ENCODE measurements around the gene NCKAP5. TPM values are rescaled to one million over a fixed set of nuclear protein-coding genes. Genes with fewer than 3 reads are reported as not detected.

Gene NCKAP5
- total RNA-seq, 2 donors from 2014 or later, result not detected

- DNase-seq (no peak), ATAC-seq (replicated peaks in 1 of 2) (no peak)
- Mint-ChIP-seq H3K4me1 (ENCODE audit: low read depth) (no peaks in the 10 kb centered on the region), H3K27me3 (ENCODE audit: low read depth) (no peaks in the 10 kb centered on the region), H3K36me3 (ENCODE audit: insufficient read depth in 2 of 2) (peaks cover 0 to 1% of the 10 kb centered on the region in 2 donors), H3K9me3 (peaks cover 4 to 15% of the 10 kb centered on the region in 2 donors), H3K4me3 (no peak overlapping the region), H3K27ac (no peak overlapping the region)
These were observed 563.6 kb downstream of the NCKAP5 start for GRCh38 chr2:133004623-133005022.

- peaks cover 5 to 14% of the 10 kb centered on the region in 2 donors for H3K9me3 Mint-ChIP-seq
- peaks cover 0 to 1% of the 10 kb centered on the region in 2 donors for H3K36me3 Mint-ChIP-seq (ENCODE audit: insufficient read depth in 2 of 2)
- H3K4me3 Mint-ChIP-seq, result no peak overlapping the region
- ATAC-seq (replicated peaks in 1 of 2) (no peak), DNase-seq (no peak)
- H3K27ac Mint-ChIP-seq, result no peak overlapping the region
- no peaks in the 10 kb centered on the region for H3K27me3 Mint-ChIP-seq (ENCODE audit: low read depth)
- H3K4me1 Mint-ChIP-seq (ENCODE audit: low read depth), result no peaks in the 10 kb centered on the region
These were observed 568.8 kb downstream of the NCKAP5 start for GRCh38 chr2:132999421-132999820.

- DNase-seq (no peak), ATAC-seq (replicated peaks in 1 of 2) (no peak)
- H3K27me3 Mint-ChIP-seq (ENCODE audit: low read depth), result no peaks in the 10 kb centered on the region
- no peak overlapping the region for H3K27ac Mint-ChIP-seq
- H3K4me1 Mint-ChIP-seq (ENCODE audit: low read depth), result no peaks in the 10 kb centered on the region
- peaks cover 4 to 12% of the 10 kb centered on the region in 2 donors for H3K9me3 Mint-ChIP-seq
- H3K36me3 Mint-ChIP-seq (ENCODE audit: insufficient read depth in 2 of 2), result no peaks in the 10 kb centered on the region
- no peak overlapping the region for H3K4me3 Mint-ChIP-seq
These were observed 570.0 kb downstream of the NCKAP5 start for GRCh38 chr2:132998221-132998620.

- H3K4me3 Mint-ChIP-seq, result no peak overlapping the region
- H3K9me3 Mint-ChIP-seq, result peaks cover 2 to 10% of the 10 kb centered on the region in 2 donors
- no peaks in the 10 kb centered on the region for H3K27me3 Mint-ChIP-seq (ENCODE audit: low read depth)
- no peaks in the 10 kb centered on the region for H3K4me1 Mint-ChIP-seq (ENCODE audit: low read depth)
- no peak overlapping the region for H3K27ac Mint-ChIP-seq
- ATAC-seq (replicated peaks in 1 of 2), result no peak
- H3K36me3 Mint-ChIP-seq (ENCODE audit: insufficient read depth in 2 of 2), result no peaks in the 10 kb centered on the region
- DNase-seq, result no peak
These were observed 576.7 kb downstream of the NCKAP5 start for GRCh38 chr2:132991471-132992045.

GRCh38 chr2:132984731-132985130 is 583.5 kb downstream of the NCKAP5 start:
- Mint-ChIP-seq H3K4me1 (ENCODE audit: low read depth) (no peaks in the 10 kb centered on the region), H3K9me3 (peaks cover 2% of the 10 kb centered on the region in 2 donors), H3K4me3 (no peak overlapping the region), H3K27me3 (ENCODE audit: low read depth) (no peaks in the 10 kb centered on the region), H3K27ac (no peak overlapping the region), H3K36me3 (ENCODE audit: insufficient read depth in 2 of 2) (no peaks in the 10 kb centered on the region)
- no peak for ATAC-seq (replicated peaks in 1 of 2)
- DNase-seq, result no peak

GRCh38 chr2:132980304-132980703 is 588.0 kb downstream of the NCKAP5 start:
- ATAC-seq (replicated peaks in 1 of 2) (no peak), DNase-seq (no peak)
- Mint-ChIP-seq H3K9me3 (peaks cover 0 to 5% of the 10 kb centered on the region in 2 donors), H3K27me3 (ENCODE audit: low read depth) (no peaks in the 10 kb centered on the region), H3K36me3 (ENCODE audit: insufficient read depth in 2 of 2) (no peaks in the 10 kb centered on the region), H3K27ac (no peak overlapping the region), H3K4me1 (ENCODE audit: low read depth) (no peaks in the 10 kb centered on the region), H3K4me3 (no peak overlapping the region)

GRCh38 chr2:132979339-132980093 is 588.7 kb downstream of the NCKAP5 start:
- Mint-ChIP-seq H3K4me3 (no peak overlapping the region), H3K27ac (no peak overlapping the region)

GRCh38 chr2:132978840-132979239 is 589.4 kb downstream of the NCKAP5 start:
- Mint-ChIP-seq H3K36me3 (ENCODE audit: insufficient read depth in 2 of 2) (no peaks in the 10 kb centered on the region), H3K9me3 (peaks cover 0 to 5% of the 10 kb centered on the region in 2 donors), H3K4me3 (no peak overlapping the region), H3K27me3 (ENCODE audit: low read depth) (no peaks in the 10 kb centered on the region), H3K4me1 (ENCODE audit: low read depth) (no peaks in the 10 kb centered on the region), H3K27ac (no peak overlapping the region)
- DNase-seq (no peak), ATAC-seq (replicated peaks in 1 of 2) (no peak)

More at GRCh38 chr2:132979339-132980093, 588.7 kb downstream of the NCKAP5 start:
- ATAC-seq (replicated peaks in 1 of 2) (peak in 1 of 2 donors; percentile 51), DNase-seq (no peak)
- Mint-ChIP-seq H3K4me1 (ENCODE audit: low read depth) (no peaks in the 10 kb centered on the region), H3K27me3 (ENCODE audit: low read depth) (no peaks in the 10 kb centered on the region), H3K36me3 (ENCODE audit: insufficient read depth in 2 of 2) (no peaks in the 10 kb centered on the region), H3K9me3 (peaks cover 0 to 6% of the 10 kb centered on the region in 2 donors)

GRCh38 chr2:132977812-132978529 is 590.3 kb downstream of the NCKAP5 start:
- Mint-ChIP-seq H3K9me3 (peaks cover 0 to 5% of the 10 kb centered on the region in 2 donors), H3K27me3 (ENCODE audit: low read depth) (no peaks in the 10 kb centered on the region), H3K4me3 (no peak overlapping the region), H3K36me3 (ENCODE audit: insufficient read depth in 2 of 2) (no peaks in the 10 kb centered on the region), H3K27ac (no peak overlapping the region), H3K4me1 (ENCODE audit: low read depth) (no peaks in the 10 kb centered on the region)
- ATAC-seq (replicated peaks in 1 of 2) (no peak), DNase-seq (no peak)

GRCh38 chr2:132975193-132976105 is 592.8 kb downstream of the NCKAP5 start:
- ATAC-seq (replicated peaks in 1 of 2) (no peak), DNase-seq (no peak)
- H3K9me3 Mint-ChIP-seq, result peaks cover 0 to 7% of the 10 kb centered on the region in 2 donors
- no peaks in the 10 kb centered on the region for H3K27me3 Mint-ChIP-seq (ENCODE audit: low read depth)
- H3K27ac Mint-ChIP-seq, result no peak overlapping the region
- H3K4me1 Mint-ChIP-seq (ENCODE audit: low read depth), result no peaks in the 10 kb centered on the region
- no peak overlapping the region for H3K4me3 Mint-ChIP-seq
- H3K36me3 Mint-ChIP-seq (ENCODE audit: insufficient read depth in 2 of 2), result no peaks in the 10 kb centered on the region

- no peaks in the 10 kb centered on the region for H3K36me3 Mint-ChIP-seq (ENCODE audit: insufficient read depth in 2 of 2)
- no peaks in the 10 kb centered on the region for H3K4me1 Mint-ChIP-seq (ENCODE audit: low read depth)
- H3K4me3 Mint-ChIP-seq, result no peak overlapping the region
- H3K27ac Mint-ChIP-seq, result no peak overlapping the region
- ATAC-seq (replicated peaks in 1 of 2), result no peak
- no peak for DNase-seq
- H3K9me3 Mint-ChIP-seq, result peaks cover 2 to 7% of the 10 kb centered on the region in 2 donors
- no peaks in the 10 kb centered on the region for H3K27me3 Mint-ChIP-seq (ENCODE audit: low read depth)
These were observed 593.7 kb downstream of the NCKAP5 start for GRCh38 chr2:132974467-132975095.

- Mint-ChIP-seq H3K4me3 (no peak overlapping the region), H3K4me1 (ENCODE audit: low read depth) (no peaks in the 10 kb centered on the region), H3K9me3 (peaks cover 8 to 11% of the 10 kb centered on the region in 2 donors), H3K27me3 (ENCODE audit: low read depth) (no peaks in the 10 kb centered on the region), H3K36me3 (ENCODE audit: insufficient read depth in 2 of 2) (peaks cover 0 to 1% of the 10 kb centered on the region in 2 donors), H3K27ac (no peak overlapping the region)
- no peak for ATAC-seq (replicated peaks in 1 of 2)
- DNase-seq, result no peak
These were observed 596.8 kb downstream of the NCKAP5 start for GRCh38 chr2:132971310-132972061.

Data from activated T-cell treated with anti-CD3 and anti-CD28 coated beads, Interleukin-2, amount 50 U/mL, for 72 hours (primary cell).